ENCODE results near the gene ULK2.

Gene ULK2

DNA sequence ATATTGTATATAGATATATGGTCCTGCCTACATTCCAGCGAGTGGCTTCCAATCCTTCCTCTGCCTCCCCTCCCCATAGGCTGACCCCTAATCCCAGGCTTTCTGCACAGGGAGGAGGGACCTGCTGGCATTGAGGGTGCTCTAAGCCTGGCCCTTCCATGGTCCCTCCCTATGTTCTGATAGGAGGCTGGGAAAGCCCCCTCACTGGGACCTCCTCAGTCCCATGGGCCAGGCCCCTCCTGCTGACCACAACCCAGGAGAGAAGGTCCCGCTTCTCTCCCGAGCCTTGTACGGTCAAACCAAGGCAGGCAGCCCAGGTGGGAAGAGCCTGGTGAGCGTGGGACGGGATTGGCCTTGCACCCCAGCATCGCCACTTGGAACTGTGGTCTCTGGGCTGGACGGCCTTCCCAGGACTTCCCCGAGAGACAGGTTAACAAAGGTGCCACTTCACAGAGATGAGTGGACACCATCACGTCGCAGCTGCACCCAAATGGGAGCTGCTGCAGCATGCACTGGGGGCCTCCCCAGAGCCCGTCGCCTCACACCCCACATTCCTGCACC lies 120.5 kb downstream of the ULK2 start:
- DNase-seq (ENCODE audit: low read depth, low spot score) = no peak

DNA sequence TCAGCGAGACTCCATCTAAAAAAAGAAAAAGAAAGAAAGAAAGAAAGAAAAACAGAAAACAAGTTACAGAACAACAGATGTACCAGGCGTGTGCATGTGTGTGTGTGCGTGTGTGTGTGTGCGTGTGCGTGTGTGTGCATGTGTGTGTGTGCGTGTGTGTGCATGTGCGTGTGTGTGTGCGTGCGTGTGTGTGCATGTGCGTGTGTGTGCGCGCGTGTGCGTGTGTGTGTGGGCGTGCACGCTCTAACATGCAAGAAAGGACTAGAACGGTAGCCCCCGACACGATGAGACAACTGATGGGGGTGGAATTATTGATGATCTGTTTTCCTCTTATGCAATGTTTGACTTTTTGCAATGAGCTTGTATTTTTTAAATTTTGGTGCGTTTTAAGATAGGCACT lies 121.2 kb downstream of the ULK2 start:
- DNase-seq (ENCODE audit: low read depth, low spot score) = no peak

DNA sequence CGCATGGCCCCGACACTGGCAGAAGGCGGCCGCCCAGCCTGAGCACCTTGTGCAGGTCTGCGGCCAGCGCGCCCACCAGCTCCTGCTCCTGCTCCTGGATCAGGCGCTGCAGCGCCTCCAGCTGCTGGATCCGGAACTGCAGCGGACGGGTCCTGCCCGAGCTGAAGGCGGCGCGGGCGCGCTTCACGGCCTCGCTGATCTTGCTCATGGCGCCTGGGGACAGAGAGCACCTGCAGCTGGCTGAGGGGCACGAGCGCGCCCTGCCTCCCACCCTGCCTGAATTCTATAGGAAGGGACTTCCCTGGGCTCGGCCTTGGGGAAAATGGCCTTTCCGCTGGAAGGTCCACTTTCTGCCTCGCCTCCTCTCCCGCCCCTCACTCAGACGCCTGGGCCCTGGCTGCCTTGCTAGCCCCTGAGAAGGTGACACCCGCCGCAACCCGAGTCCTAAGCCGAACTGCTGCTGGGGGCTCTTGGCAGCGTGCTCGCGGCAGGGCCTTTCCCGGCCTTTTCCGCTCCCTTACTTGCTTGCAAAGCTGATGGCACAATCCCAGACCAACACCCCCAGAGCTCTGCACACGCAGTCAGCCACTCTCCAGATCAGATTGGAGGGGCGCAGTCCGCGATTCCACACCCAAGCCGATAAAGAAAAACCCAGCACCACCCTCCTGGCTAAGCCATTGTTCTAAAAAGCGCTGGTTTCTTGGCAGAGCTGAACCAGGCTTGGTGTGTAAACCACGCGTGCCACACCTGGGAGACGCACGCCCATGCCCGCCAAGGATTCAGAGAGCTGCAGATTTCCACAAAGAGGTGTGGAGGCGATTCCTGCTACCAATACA lies 122.6 kb downstream of the ULK2 start:
- peak; percentile 52 for DNase-seq (ENCODE audit: low read depth, low spot score)

DNA sequence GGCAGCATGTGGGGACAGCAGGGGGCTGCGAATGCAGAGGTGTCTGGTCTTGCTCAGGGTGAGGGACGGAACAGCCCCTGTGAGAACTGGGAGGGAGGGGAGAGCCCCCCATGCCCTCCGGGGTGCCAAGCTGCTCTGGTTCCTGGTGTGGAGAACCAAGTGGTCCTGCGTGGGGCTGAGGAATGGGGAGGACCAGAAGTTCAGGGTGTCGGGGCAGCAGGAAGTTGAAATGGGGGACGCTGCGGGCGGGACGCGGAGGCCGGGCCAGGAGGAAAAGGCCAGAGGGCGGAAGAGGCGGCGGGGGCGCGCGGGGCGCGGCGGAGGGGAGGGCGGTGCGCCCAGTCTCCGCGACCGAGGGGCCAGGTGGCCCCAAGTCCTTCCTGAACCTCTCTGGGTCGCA lies 123.2 kb downstream of the ULK2 start:
- no peak for DNase-seq (ENCODE audit: low read depth, low spot score)

DNA sequence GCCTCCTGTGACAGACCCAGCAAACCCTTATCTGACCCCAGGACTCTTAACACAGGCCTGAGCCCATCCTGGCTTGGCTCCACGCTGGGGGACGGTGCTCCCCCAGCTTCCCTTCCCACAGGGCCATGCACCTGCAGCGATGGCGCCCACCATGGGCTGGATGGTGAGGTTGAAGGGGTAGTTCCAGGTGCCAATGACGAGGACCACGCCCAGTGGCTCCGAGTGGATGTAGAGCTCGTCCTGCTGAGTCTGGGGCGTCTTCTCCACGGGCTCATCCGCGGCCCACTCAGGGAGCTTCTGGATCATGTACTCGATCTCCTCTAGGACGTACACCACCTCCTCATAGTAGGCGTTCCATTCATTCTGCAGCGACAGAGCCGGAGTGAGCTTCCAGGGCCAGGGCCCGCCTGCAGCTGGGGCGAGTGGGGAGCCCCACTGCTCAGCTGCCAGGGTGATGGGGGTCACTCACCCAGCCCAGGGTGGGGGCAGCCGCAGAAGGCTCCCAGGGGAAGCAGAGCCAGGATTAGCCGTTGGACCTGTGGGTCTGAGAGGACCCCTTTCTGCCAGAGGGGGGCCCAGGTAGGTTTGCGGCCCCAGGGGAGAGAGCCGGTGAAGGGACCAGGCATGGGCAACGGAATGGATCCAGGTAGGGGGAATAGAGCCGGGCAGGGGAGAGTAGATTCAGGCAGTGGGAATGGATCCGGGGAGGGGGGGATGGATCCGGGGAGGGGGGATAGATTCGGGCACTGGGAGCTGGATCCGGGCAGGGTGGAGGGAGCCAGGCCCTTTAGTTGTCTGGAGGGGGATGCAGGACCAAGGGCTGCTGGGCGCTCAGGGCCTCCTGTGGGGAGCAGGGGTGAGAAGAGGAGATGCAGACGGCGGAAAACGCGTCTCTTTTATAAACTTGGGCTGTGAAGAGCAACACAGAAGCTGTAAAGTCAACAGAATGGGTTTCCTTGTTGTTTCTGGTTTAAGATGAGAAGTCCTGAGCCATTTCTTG lies 124.3 kb downstream of the ULK2 start:
- no peak for DNase-seq (ENCODE audit: low read depth, low spot score)

DNA sequence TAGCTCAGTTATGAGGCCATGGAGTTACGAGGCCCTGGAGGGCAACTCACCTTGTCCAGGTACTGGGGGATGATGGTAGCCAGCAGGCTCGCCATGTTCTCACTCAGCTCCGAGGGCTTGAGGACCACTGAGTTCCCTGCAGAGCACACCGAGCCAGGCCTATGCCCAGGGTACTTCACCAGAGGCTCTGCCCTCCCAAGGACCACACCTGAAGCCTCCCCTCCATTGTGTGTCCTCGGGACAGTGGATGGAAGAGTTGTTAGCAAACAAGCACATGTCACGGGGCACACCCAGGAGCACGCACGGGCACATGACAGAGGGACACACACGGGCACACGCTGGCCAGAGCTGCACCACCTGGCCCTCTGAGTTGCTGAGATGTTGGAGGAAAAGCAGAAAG lies 125.2 kb downstream of the ULK2 start:
- no peak for DNase-seq (ENCODE audit: low read depth, low spot score)

DNA sequence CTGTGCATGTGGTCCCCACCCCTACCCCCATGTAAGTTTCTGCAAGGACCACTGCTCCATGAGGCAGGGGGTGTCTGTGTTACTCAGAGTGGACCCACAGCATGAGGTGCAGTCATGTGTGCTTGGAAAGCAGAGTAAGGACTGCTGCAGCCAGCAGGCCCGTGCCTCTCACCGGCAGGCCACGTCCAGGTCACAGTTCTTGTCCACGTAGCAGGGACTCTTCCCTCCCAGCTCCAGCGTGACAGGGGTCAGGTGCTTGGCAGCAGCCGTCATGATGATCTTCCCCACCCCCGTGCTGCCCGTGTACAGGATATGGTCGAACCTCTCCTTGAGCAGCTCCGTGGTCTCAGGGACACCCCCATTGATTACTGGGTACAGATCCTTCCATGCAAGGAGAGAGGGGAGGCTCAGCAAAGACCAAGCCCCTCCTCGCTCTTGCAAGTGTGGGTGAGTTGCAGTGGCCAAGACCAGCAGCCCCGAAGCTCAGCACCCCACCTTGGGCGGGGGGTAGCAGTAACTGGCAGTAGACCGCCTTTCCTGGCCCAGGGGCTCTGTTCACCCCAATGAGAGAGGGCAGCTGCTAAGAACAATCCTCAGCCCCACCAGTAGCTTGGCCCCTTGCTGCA lies 125.8 kb downstream of the ULK2 start:
- DNase-seq (ENCODE audit: low read depth, low spot score) = no peak

DNA sequence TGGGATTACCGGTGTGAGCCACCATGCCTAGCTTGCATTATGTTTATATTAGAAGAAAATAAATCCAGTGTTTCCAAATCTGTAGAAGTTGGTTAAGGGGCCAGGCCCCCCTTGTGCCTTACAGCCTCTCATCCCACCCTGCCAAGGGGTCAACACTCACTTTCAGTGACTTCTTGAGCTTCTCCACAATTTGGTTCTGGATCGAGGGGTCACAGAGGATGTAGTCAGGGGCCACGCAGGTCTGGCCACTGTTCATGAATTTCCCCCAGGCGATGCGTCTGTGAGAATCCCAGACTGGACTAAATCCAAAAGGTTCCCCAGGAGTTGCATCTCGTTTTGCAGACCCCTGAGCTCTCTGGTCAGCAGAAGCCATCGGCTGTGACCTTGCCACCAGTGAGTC lies 126.8 kb downstream of the ULK2 start:
- DNase-seq (ENCODE audit: low read depth, low spot score) = no peak

DNA sequence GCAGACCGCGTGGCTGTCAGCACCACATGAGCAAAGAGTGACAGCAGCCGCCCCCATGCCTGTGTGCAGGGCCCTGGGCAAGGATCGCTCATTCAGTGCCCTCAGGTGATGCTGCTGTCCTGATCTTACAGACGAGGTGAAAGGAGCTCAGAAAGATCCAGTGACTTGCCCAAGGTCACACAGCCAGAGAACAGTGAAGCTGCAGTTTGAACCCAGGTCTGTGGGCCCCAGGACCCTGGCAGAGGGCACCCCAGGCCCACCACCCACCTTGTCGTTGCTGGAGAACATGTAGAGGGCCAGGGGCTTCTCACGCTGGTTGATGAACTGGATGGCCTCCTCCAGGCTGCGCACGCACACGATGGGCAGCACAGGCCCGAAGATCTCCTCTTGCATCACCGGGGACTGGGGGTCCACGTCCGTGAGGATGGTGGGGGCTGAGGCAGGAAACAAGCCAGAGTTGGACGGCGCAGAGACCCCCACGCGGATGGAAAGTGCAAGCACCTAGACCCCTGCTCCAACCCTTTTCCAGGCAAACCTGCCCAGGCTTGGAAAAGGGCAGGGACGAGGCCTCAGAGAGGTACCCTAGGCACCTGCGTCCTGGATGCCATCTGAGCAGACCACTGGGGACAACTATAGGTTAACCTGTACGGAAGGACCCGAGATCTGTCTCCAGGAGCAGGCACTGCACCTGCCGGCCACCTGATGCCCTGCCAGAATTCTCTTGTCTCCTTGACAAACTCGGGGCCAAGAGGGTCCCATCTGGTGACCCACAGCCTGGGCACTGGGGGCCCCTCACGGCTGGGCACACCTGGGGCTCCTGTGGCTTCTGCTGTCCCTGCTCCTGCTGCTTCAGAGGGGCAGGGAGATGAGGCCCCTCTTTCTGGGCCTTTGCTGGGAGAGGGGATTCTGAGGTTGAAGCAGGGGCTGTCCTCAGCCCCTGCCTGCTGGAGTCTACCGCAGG lies 128.2 kb downstream of the ULK2 start:
- DNase-seq (ENCODE audit: low read depth, low spot score) = no peak

DNA sequence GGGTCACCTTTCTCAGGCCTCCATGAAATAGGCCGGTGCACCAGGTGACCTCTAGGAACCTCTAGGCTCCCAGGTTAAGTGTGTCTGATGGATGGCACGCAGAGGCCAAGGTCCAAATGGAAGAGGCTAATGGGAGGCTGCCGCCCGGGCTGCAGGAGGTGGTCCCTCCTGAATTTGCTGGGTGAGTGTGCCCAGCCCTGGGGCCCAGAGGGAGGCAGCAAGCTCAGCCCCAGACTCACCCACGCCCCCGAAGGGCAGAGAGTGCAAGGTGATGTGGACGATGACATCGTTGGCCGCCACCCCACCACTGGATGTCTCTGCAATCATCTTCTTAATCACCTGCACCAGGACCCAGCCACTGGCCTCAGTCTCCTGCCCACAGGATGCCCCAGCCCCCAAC lies 129.0 kb downstream of the ULK2 start:
- no peak for DNase-seq (ENCODE audit: low read depth, low spot score)

DNA sequence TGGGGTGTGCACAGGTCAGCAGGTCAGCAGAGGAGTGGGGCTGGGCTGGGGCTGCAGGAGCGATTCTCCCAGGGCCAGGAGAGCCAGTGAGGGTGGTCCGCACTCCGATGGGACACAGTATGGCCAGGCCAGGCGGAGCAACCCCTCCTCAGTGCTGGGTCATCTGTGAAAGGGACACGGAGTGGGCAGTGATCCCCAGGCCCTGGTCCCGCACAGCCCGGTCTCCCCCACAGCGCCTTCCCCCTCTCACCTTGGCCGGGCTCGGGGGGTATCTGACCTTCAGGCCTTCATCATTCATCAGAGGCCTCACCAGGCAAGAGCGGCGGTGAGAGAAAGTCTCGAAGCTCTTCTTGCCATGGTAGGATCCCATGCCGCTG lies 129.7 kb downstream of the ULK2 start:
- no peak for DNase-seq (ENCODE audit: low read depth, low spot score)

DNA sequence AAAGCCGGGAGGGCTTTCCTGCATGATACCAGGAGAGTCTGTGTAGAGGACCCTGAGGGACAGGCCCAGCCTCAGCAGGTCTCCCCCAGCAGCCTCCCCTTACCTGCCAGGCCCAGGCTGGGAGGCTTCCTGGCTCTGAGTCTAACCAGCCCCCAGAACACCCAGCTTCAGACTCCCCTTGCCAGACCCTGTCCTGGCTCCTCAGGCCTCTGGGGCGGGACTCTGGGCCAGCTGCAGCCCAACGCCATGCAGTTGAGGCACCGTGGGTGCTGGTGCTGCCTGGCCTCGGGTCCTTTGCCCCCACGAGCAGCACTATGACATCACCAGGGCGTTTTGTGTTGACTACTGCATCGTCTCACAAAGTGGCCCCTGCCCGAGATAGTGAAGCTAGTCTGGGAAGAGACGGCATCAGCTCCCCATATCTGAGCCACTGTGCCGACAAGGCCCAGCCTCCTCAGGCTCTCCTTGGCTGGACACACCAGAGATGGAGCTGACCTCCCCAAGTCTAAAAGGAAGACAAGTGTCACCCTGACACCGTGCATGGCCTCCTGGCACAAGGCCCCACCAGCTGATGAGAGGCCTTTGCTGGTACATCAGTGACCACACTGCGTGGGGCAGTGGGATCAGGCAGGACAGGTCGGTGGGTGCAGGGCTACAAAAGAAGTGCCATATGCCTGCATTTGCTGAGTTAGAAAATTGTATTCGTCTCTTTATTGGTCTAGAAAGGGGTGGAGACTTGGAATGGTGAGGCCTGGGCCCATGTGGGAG lies 130.2 kb downstream of the ULK2 start:
- DNase-seq (ENCODE audit: low read depth, low spot score) = no peak

DNA sequence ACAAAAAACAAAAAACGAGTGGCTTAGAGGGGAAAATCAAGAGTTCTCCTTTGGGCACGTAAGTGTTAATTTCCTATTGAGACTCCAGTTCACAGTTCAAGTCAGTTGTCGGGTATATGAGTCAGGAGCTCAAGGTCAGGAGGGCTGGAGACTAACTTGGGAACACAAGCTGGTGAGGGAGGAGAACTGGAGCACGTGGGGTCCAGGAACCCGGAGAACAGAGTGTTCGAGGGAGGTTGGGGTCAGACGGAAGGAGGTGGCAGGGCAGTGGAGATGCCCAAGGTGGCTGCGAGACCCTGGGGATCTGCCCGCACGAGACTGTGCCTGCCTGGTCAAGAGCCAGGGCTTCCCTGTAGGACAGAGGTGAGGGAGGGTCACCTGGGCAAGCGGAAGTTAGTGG lies 131.7 kb downstream of the ULK2 start:
- no peak for DNase-seq (ENCODE audit: low read depth, low spot score)

DNA sequence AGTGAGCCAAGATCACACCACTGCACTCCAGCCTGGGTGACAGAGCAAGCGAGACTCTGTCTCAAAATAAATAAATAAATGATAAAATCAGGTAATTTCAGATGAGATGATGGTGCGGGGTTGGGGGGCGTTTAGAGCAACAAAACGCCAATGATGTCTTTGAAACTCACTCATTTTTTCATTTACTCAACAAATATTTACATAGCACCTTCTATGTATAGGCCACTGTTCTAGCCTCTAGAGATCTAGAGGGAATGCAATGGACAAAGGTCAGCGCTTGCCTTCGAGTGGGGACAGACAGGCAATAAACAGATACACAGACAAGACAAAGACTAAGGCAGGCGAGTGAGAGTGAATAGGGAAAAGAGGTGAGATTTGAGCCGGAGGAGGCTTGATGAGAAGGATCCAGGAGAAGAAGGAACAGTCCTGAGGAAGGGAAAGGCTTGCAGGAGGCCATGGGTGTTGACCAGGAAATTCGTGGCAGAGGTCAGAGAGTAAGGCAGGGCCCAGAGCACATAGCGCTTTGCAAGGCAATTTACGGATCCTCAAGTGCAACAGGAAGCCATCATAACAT lies 133.7 kb downstream of the ULK2 start:
- DNase-seq (ENCODE audit: low read depth, low spot score) = no peak

DNA sequence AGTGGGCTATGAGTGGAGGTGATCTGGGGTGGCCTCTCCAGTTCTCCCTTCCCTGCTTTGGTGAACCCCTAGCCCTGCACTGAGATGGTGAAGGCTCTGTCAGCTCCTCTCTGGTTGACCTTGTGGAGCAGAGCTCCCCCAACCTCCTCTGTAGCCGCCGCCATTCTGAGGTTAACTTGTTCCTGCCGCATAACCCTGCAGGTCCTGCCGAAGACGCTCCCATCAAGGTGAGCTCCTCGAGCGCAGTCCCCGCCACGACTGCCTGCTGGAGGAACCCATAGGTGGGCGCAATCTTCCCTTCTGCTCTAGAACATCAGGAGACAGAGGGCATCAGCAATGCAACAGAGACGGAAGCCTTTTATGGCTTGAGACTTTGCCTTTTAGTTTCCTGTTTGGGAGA lies 136.1 kb downstream of the ULK2 start:
- no peak for DNase-seq (ENCODE audit: low read depth, low spot score)

DNA sequence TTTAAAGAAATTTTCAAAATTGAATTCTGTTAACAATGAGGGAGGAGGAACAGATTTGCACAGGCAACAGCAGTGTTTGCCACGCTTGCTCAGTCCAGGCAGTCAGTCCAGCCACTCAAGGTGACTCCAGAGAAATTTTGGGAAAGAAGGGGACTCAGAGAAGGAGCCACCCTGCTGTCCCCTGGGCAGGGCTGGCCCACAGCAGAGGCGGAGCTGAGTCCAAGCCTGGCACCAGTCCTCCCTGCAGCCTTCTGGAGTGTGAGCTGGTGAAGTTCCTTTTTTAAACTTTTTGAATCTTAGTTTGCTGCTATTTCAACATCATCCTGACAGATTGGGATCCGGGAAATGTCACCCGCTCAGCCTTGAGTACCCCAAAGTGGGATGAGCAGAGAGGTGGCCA lies 136.9 kb downstream of the ULK2 start:
- no peak for DNase-seq (ENCODE audit: low read depth, low spot score)

DNA sequence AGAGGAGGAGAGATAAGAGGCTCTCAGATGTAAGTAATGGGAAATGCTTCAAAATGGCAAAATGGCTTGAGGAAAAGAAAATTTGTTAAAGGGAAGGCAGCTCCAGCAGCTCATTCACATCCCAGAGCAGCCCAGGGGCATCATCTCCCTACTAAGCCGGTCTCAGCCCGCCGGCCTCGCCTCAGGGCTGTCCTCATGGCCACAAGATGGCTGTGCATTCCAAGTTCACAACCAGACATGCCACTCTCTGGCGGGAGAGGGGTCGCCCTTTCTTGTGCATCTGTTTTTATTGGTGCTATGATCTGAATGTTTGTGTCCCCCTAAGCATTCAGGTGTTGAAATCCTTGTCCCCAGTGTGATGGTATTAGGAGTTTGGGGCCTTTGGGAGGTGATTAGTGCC lies 137.8 kb downstream of the ULK2 start:
- DNase-seq (ENCODE audit: low read depth, low spot score) = no peak

DNA sequence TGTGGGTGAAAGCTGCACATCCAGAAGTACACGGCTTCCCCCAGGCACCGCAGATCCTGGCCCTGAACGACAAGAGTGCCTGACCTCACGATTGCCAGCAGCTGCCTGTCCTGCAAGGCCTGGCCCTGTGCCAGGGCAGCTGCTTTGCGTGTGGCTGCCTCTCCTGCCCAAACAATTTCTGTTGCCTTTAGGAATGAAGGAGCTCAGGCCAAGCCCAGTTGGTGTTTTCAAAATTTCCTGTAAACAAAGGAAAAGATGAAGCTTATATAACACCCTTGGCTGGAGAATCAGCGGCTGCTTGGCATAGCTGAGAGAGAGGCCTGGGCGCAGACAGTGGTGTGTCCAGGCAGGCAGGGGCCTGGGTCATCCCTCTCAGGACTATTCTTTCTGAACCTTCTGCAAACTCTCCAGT lies 139.6 kb downstream of the ULK2 start:
- no peak for DNase-seq (ENCODE audit: low read depth, low spot score)

DNA sequence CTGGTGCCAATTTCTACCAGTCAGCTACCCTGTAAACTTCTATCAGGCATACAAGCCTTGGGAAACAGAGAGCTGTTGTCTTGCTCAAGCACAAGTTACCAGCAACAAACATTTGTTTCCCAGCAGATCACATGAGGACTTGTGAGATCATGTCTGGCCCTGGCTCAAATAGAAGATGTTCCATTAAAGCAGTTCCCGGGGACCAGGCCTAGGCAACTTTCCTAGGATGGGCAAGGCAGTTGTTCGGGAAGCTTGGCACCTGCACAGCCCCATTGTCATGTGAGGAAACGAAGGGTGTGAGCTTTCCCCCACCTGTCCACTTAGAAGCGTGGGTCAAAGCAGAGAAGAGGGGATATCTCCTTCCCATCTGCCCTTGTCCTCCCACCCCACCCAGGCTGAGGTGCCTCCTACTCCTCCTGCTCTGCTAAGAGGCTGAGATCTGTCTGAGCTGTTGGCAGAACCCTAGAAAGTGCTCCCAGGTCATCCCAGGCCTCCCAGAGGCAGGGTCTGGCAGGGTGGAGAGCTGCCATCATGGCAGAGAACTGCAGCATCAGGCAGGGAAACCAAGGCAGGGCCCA lies 140.1 kb downstream of the ULK2 start:
- DNase-seq (ENCODE audit: low read depth, low spot score) = no peak

All from iPS DF 19.7 (cell line).